K562 (cell line): ENCODE results near the gene SYNGR3.

Experiments used
- CREB1 ChIP-seq, 2 experiments: sonication (generic) in 1 of 2; formaldehyde crosslinking in 1 of 2; IDR thresholded peaks; 2 replicates each; pipeline versions ENCODE4 v1.6.1 to v1.8.0; 2012 to 2022; ENCODE audit warnings: inconsistent platforms in 1 of 2, mild to moderate bottlenecking in 1 of 2, missing genetic modification reagents in 1 of 2, moderate library complexity in 1 of 2
- ESRRA ChIP-seq: fragments of 450-650 bp; IDR thresholded peaks from 2 replicates; pipeline ENCODE4 v1.6.1; 2014; ENCODE audit warnings: low read depth, mild to moderate bottlenecking, moderate library complexity, borderline replicate concordance
- FOXK2 ChIP-seq, 2 experiments: fragments of 450-650 bp; IDR thresholded peaks in 1 of 2; conservative IDR thresholded peaks in 1 of 2; 2 replicates each; pipeline ENCODE4 v1.6.1; 2016; ENCODE audit warnings: low read depth in 2 of 2, mild to moderate bottlenecking in 1 of 2
- IRF2 ChIP-seq: sonication (generic); formaldehyde crosslinking; IDR thresholded peaks from 2 replicates; pipeline ENCODE4 v1.8.1; 2022; ENCODE audit warnings: mild to moderate bottlenecking, missing genetic modification reagents
- MYBL2 ChIP-seq, 2 experiments: fragments of 450-650 bp in 1 of 2; sonication (generic) in 1 of 2; formaldehyde crosslinking in 1 of 2; IDR thresholded peaks; 2 replicates each; pipeline versions ENCODE4 v1.6.1 to v1.8.1; 2017 to 2022; ENCODE audit warnings: borderline replicate concordance in 1 of 2, inconsistent platforms in 1 of 2, low read depth in 1 of 2, mild to moderate bottlenecking in 1 of 2, missing genetic modification reagents in 1 of 2, moderate library complexity in 1 of 2
- MYC ChIP-seq, 2 experiments: fragments of 250-450 bp in 1 of 2; sonication (Bioruptor Pico) in 1 of 2; IDR thresholded peaks; 2 replicates each; pipeline versions ENCODE4 v1.5.1 to v1.6.1; 2012 to 2021; ENCODE audit warnings: low read depth in 2 of 2, borderline replicate concordance in 1 of 2, improper control_type of control experiment in 1 of 2, low read length in 1 of 2, mild to moderate bottlenecking in 1 of 2, moderate library complexity in 1 of 2
- POLR2A ChIP-seq: fragments of 450-650 bp; conservative IDR thresholded peaks from 2 replicates; pipeline ENCODE4 v1.6.1; 2016
- SIRT6 ChIP-seq: IDR thresholded peaks from one replicate; pipeline ENCODE4 v1.6.1; 2012; ENCODE audit warnings: low read depth, mild to moderate bottlenecking, control low read depth, inconsistent platforms, low read length, moderate library complexity
- U2AF2 ChIP-seq: fragments of 200-400 bp; formaldehyde crosslinking; optimal IDR thresholded peaks from 2 replicates; pipeline ENCODE3; 2017; ENCODE audit warnings: low read depth, mild to moderate bottlenecking, low read length
- ZNF217 ChIP-seq: sonication (generic); formaldehyde crosslinking; IDR thresholded peaks from 2 replicates; pipeline ENCODE4 v1.8.0; 2022; ENCODE audit warnings: mild to moderate bottlenecking, missing genetic modification reagents
- TF ChIP-seq, protein P1 (sequence below), 2 experiments: IDR thresholded peaks; 2 replicates each; pipeline ENCODE4 v1.6.1; 2011; ENCODE audit warnings: borderline replicate concordance in 1 of 2, control low read depth in 1 of 2, low read depth in 1 of 2, low read length in 1 of 2, mild to moderate bottlenecking in 1 of 2, mixed read lengths in 1 of 2, moderate library complexity in 1 of 2; ENCODE audit not compliant: insufficient read depth in 1 of 2, insufficient read length in 1 of 2, poor library complexity in 1 of 2, severe bottlenecking in 1 of 2; ENCODE audit errors: extremely low read depth in 1 of 2
- TF ChIP-seq, protein P2 (sequence below), 3 experiments: IDR thresholded peaks in 2 of 3; conservative IDR thresholded peaks in 1 of 3; 2 replicates each; pipeline ENCODE4 v1.5.1; 2011 to 2012; ENCODE audit warnings: low read length in 3 of 3, mild to moderate bottlenecking in 3 of 3, control low read depth in 2 of 3, improper control_type of control experiment in 1 of 3, inconsistent platforms in 1 of 3, low read depth in 1 of 3, mixed read lengths in 1 of 3, moderate library complexity in 1 of 3; ENCODE audit not compliant: insufficient read depth in 2 of 3
- TF ChIP-seq, protein P3 (sequence below): sonication (generic); IDR thresholded peaks from 2 replicates; pipeline ENCODE4 v1.6.1; 2016

DNA sequence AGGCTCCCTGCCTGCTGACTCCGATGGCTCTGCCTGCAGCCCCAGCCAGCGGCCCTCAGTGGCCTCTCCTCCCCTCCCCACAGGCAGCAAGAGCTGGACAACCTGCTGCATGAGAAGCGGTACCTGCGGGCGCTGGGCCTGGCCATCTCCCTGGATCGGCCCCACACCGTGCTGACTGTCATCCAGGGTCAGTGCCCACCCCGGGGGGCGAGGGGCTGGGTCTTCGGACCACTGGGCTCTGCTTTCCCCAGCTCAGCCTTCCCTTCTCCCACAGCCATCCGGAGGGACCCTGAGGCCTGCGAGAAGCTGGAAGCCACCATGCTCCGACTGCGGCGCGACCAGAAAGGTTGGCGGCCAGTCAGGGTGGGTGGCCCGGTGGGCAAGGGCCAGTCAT, 11.9 kb upstream of the SYNGR3 start:
- TF ChIP-seq POLR2A (no peak), FOXK2 (conservative IDR thresholded peaks at IDR 0.05 in 1 of 2, IDR thresholded peaks at IDR 0.05 in 1 of 2; ENCODE audit: low read depth in 2 of 2) (no peak), ZNF217 (CRISPR knock-in tag) (no peak), SIRT6 (no peak), CREB1 (IDR thresholded peaks at IDR 0.05) (no peak), CREB1 (CRISPR knock-in tag; IDR thresholded peaks at IDR 0.05) (no peak), MYC (IDR thresholded peaks at IDR 0.05; ENCODE audit: low read depth, low read length) (no peak), MYC (CRISPR knock-in tag; IDR thresholded peaks at IDR 0.05; ENCODE audit: borderline replicate concordance, low read depth) (no peak), U2AF2 (no peak), IRF2 (CRISPR knock-in tag) (no peak), MYBL2 (IDR thresholded peaks at IDR 0.05; ENCODE audit: low read depth) (no peak), MYBL2 (CRISPR knock-in tag; IDR thresholded peaks at IDR 0.05; ENCODE audit: borderline replicate concordance) (no peak), ESRRA (no peak)
- TF ChIP-seq, protein P1, sequence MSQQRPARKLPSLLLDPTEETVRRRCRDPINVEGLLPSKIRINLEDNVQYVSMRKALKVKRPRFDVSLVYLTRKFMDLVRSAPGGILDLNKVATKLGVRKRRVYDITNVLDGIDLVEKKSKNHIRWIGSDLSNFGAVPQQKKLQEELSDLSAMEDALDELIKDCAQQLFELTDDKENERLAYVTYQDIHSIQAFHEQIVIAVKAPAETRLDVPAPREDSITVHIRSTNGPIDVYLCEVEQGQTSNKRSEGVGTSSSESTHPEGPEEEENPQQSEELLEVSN (IDR thresholded peaks at IDR 0.05; ENCODE audit: borderline replicate concordance in 1 of 2, extremely low read depth in 1 of 2, insufficient read depth in 1 of 2, insufficient read length in 1 of 2, low read depth in 1 of 2, low read length in 1 of 2, poor library complexity in 1 of 2, severe bottlenecking in 1 of 2): no peak
- TF ChIP-seq, protein P2, sequence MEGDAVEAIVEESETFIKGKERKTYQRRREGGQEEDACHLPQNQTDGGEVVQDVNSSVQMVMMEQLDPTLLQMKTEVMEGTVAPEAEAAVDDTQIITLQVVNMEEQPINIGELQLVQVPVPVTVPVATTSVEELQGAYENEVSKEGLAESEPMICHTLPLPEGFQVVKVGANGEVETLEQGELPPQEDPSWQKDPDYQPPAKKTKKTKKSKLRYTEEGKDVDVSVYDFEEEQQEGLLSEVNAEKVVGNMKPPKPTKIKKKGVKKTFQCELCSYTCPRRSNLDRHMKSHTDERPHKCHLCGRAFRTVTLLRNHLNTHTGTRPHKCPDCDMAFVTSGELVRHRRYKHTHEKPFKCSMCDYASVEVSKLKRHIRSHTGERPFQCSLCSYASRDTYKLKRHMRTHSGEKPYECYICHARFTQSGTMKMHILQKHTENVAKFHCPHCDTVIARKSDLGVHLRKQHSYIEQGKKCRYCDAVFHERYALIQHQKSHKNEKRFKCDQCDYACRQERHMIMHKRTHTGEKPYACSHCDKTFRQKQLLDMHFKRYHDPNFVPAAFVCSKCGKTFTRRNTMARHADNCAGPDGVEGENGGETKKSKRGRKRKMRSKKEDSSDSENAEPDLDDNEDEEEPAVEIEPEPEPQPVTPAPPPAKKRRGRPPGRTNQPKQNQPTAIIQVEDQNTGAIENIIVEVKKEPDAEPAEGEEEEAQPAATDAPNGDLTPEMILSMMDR (IDR thresholded peaks at IDR 0.05 in 2 of 3, conservative IDR thresholded peaks at IDR 0.05 in 1 of 3; ENCODE audit: insufficient read depth in 2 of 3, low read depth in 1 of 3, low read length in 3 of 3): no peak
- TF ChIP-seq, protein P3, sequence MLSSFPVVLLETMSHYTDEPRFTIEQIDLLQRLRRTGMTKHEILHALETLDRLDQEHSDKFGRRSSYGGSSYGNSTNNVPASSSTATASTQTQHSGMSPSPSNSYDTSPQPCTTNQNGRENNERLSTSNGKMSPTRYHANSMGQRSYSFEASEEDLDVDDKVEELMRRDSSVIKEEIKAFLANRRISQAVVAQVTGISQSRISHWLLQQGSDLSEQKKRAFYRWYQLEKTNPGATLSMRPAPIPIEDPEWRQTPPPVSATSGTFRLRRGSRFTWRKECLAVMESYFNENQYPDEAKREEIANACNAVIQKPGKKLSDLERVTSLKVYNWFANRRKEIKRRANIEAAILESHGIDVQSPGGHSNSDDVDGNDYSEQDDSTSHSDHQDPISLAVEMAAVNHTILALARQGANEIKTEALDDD: no peak
